ENCODE data around the gene CCNL2.
A peak's percentile ranks its signal among the peaks of the same experiment; 100 is the strongest.
"Not testable (repeated sequence)": the region's sequence is repeated elsewhere in the genome, so short reads cannot be mapped to it uniquely, and the experiment has no call there.

The CCNL2 gene

GRCh38 chr1:1374589-1374928 is 24.6 kb downstream of the CCNL2 start:
- peak overlapping the region; percentile 98 for H3K4me3 ChIP-seq (replicated peaks; ENCODE audit: low read depth, low read length)
- no peak for DNase-seq (ENCODE audit: extremely low read depth, low read depth)
- TF ChIP-seq, protein P1, sequence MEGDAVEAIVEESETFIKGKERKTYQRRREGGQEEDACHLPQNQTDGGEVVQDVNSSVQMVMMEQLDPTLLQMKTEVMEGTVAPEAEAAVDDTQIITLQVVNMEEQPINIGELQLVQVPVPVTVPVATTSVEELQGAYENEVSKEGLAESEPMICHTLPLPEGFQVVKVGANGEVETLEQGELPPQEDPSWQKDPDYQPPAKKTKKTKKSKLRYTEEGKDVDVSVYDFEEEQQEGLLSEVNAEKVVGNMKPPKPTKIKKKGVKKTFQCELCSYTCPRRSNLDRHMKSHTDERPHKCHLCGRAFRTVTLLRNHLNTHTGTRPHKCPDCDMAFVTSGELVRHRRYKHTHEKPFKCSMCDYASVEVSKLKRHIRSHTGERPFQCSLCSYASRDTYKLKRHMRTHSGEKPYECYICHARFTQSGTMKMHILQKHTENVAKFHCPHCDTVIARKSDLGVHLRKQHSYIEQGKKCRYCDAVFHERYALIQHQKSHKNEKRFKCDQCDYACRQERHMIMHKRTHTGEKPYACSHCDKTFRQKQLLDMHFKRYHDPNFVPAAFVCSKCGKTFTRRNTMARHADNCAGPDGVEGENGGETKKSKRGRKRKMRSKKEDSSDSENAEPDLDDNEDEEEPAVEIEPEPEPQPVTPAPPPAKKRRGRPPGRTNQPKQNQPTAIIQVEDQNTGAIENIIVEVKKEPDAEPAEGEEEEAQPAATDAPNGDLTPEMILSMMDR (IDR thresholded peaks at IDR 0.05; ENCODE audit: low read depth, low read length, missing control alignments): no peak

GRCh38 chr1:1373815-1374588 is 25.1 kb downstream of the CCNL2 start:
- TF ChIP-seq, protein P1 (IDR thresholded peaks at IDR 0.05; ENCODE audit: low read depth, low read length, missing control alignments): no peak
- no peak for DNase-seq (ENCODE audit: extremely low read depth, low read depth)
- H3K4me3 ChIP-seq (replicated peaks; ENCODE audit: low read depth, low read length): peak overlapping the region; percentile 98

DNA sequence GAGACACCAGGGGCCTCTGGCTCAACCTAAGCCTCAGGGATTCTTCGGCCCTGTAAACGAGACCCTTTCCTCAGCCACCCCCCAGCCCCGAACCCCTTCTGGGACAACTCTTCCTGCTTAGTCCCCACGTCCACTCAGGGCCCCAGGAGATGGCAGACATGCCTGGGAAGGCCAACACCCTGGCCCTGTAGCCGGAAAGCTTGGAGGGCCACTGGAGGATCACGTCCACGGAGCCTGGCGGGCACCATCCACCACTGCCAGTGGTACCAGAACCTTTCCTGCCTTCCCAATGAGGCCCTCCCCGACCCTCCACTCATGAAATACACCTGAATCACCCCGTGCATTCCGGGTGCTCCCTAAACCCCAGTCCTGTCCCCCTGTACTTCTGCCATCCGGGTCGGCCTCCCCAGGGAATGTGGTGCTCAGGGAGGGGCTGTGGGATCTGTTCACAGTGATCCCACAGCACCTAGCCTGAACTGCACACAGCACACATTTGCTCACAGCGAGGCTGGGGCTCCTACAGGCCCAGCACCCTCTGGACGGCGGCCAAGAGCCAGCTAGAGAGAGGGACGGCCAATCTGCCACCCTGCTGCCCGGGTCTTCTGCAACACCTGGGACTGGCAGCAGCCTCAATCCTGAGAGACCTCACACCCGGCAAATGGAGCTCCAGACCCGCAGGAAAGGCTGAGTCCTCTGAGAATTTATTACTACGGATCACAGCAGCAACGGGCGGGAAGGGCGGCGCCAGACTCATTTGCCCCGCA is 25.9 kb downstream of the CCNL2 start:
- H3K4me3 ChIP-seq (replicated peaks; ENCODE audit: low read depth, low read length): peak overlapping the region; percentile 98
- DNase-seq (ENCODE audit: extremely low read depth, low read depth): no peak
- TF ChIP-seq, protein P1 (IDR thresholded peaks at IDR 0.05; ENCODE audit: low read depth, low read length, missing control alignments): no peak

- no peak overlapping the region for H3K4me3 ChIP-seq (replicated peaks; ENCODE audit: low read depth, low read length)
- DNase-seq (ENCODE audit: extremely low read depth, low read depth): no peak
- TF ChIP-seq, protein P1 (IDR thresholded peaks at IDR 0.05; ENCODE audit: low read depth, low read length, missing control alignments): peak; percentile 95
Measured at GRCh38 chr1:1371746-1372711, 27.1 kb downstream of the CCNL2 start.

DNA sequence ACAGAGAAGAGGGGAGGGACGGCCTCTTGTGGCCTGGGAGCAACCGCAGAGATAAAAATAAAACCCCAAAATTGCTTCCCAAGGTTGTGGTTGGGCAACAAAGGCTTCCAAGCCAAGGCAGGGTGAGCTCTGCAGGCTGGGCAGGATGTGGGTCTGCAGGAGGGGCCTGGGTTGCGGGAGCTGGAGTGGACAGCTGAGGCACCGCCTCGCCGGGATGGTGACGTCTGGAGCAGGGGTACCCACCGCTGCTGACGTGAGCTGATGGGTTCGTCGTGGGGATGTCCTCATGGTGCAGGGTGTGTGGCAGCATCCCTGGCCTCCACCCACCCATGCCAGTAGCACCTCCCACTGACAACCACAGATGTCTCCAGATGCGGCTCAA is 27.8 kb downstream of the CCNL2 start:
- DNase-seq (ENCODE audit: extremely low read depth, low read depth): no peak
- H3K4me3 ChIP-seq (replicated peaks; ENCODE audit: low read depth, low read length): no peak overlapping the region
- TF ChIP-seq, protein P1 (IDR thresholded peaks at IDR 0.05; ENCODE audit: low read depth, low read length, missing control alignments): no peak

GRCh38 chr1:1370771-1371300 is 28.3 kb downstream of the CCNL2 start:
- TF ChIP-seq, protein P1 (IDR thresholded peaks at IDR 0.05; ENCODE audit: low read depth, low read length, missing control alignments): no peak
- no peak for DNase-seq (ENCODE audit: extremely low read depth, low read depth)
- H3K4me3 ChIP-seq (replicated peaks; ENCODE audit: low read depth, low read length): no peak overlapping the region

DNA sequence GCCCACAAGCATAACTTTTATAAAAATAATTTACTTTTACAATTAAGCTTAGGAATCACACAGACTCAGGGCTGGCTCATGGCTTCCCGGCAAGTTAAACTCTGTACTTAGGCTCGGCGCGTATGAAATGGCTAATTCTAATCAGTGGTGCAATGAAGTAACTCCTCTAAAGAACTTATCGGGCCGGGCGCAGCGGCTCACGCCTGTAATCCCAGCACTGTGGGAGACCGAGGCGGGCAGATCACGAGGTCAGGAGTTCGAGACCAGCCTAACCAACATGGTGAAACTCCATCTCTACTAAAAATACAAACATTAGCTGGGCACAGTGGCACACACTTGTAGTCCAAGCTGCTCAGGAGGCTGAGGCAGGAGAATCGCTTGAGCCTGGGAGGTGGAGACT is 29.0 kb downstream of the CCNL2 start:
- H3K4me3 ChIP-seq (replicated peaks; ENCODE audit: low read depth, low read length); DNase-seq (ENCODE audit: extremely low read depth, low read depth): not testable (repeated sequence)

Data from HFF-Myc (cell line).